Right lobe of liver (tissue), 6 donors: ENCODE measurements around the gene KAZN. TPM values are rescaled to one million over a fixed set of nuclear protein-coding genes. Genes with fewer than 3 reads are reported as not detected.

Experiments used
- ATAC-seq, 4 donors: fragments of 200-7000 bp; cut with Tn5 transposase; one replicate each; pipeline ENCODE4 v1.9.1; 2020; ENCODE audit warnings: mild to moderate bottlenecking in 4 of 4, moderate library complexity in 4 of 4
- DNase-seq, 3 donors: peaks; one replicate each; pipeline ENCODE4 v3.0.0-alpha.2; 2020
- H3K27ac ChIP-seq, 3 donors: fragments of 200-600 bp; one replicate each; pipeline ENCODE4 v1.8.0; 2022
- H3K27me3 ChIP-seq, 2 donors: fragments of 200-600 bp; one replicate each; pipeline ENCODE4 v1.8.0; 2022
- H3K36me3 ChIP-seq, 4 donors: fragments of 200-600 bp; sonication (generic) in 1 of 4; one replicate each; pipeline versions ENCODE4 v1.5.1 to v1.8.0; 2017 to 2022; ENCODE audit warnings: control low read depth in 1 of 4
- H3K4me1 ChIP-seq, 4 donors: fragments of 200-600 bp; sonication (generic) in 1 of 4; one replicate each; pipeline versions ENCODE4 v1.5.1 to v1.8.0; 2017 to 2022; ENCODE audit warnings: control low read depth in 1 of 4
- H3K4me3 ChIP-seq, 3 donors: fragments of 200-600 bp; one replicate each; pipeline ENCODE4 v1.8.0; 2022
- H3K9me3 ChIP-seq, 4 donors: fragments of 200-600 bp; sonication (generic) in 1 of 4; one replicate each; pipeline versions ENCODE4 v1.5.1 to v1.8.0; 2017 to 2022; ENCODE audit warnings: control low read depth in 1 of 4
- CTCF ChIP-seq, 4 donors: fragments of 200-600 bp in 3 of 4; fragments of 450-650 bp in 1 of 4; IDR thresholded peaks; one replicate each; pipeline versions ENCODE4 v1.5.1 to v1.8.0; 2016 to 2022; ENCODE audit warnings: antibody characterized with exemption in 4 of 4, mild to moderate bottlenecking in 2 of 4
- POLR2A ChIP-seq: fragments of 450-650 bp; IDR thresholded peaks from one replicate; pipeline ENCODE4 v1.6.1; 2017; ENCODE audit warnings: antibody characterized with exemption, mild to moderate bottlenecking
- WGBS: methylation state at CpG from one replicate; pipeline ENCODE4 v1.1.6; 2018; ENCODE audit warnings: low coverage, low lambda C conversion rate; ENCODE audit not compliant: insufficient coverage; ENCODE audit errors: missing lambda C conversion rate; 5-methylcytosine and 5-hydroxymethylcytosine counted together
- intact Hi-C, 2 donors: fragments of 100-400 bp; cut with DNase I; formaldehyde crosslinking; loops; one replicate each; pipeline versions ENCODE4 v1.11.2 to v1.14.1; 2022
- total RNA-seq, 6 experiments: library from RNA; depleted of rRNA in 2 of 6; stranded (reverse); fragments of >200 nt in 2 of 6; fragmentation: NEBNext Ultra II Directional in 3 of 6; extraction: Animal tissue kit (Norgen Biotek cat#: 25700) in 3 of 6; gene quantifications; one replicate each; pipeline versions ENCODE4 v1.1.0 to v1.2.4, GENCODE V29; 2016 to 2023
- donor health status: DM: no; HTN: yes; CAD: no.
- donor health status: DM: no; HTN: no; CAD: no.
- donor health status: DM: no; HTN: no; CAD: no.
- donor health status: DM: no; HTN: yes; CAD: no.
- donor health status: DM: no; HTN: yes; CAD: no.

Gene KAZN
- total RNA-seq, 6 experiments from 2014 or later: 1.5 to 7.2 (median 2.7) TPM

- no peak for ATAC-seq
- Histone ChIP-seq H3K4me1 (no peaks in the 10 kb centered on the region), H3K27ac (no peak overlapping the region), H3K4me3 (no peak overlapping the region), H3K9me3 (peaks cover 0 to 2% (median 0%) of the 10 kb centered on the region in 4 donors), H3K27me3 (no peaks in the 10 kb centered on the region), H3K36me3 (no peaks in the 10 kb centered on the region)
- intact Hi-C loops: no loop called here
- WGBS: 65% methylated on average over 4 of the region's 4 CpGs
- TF ChIP-seq CTCF (IDR thresholded peaks at IDR 0.05) (no peak), POLR2A (no peak)
- DNase-seq: no peak
Measured at GRCh38 chr1:14812189-14812588, 213.7 kb downstream of the KAZN start.

DNA sequence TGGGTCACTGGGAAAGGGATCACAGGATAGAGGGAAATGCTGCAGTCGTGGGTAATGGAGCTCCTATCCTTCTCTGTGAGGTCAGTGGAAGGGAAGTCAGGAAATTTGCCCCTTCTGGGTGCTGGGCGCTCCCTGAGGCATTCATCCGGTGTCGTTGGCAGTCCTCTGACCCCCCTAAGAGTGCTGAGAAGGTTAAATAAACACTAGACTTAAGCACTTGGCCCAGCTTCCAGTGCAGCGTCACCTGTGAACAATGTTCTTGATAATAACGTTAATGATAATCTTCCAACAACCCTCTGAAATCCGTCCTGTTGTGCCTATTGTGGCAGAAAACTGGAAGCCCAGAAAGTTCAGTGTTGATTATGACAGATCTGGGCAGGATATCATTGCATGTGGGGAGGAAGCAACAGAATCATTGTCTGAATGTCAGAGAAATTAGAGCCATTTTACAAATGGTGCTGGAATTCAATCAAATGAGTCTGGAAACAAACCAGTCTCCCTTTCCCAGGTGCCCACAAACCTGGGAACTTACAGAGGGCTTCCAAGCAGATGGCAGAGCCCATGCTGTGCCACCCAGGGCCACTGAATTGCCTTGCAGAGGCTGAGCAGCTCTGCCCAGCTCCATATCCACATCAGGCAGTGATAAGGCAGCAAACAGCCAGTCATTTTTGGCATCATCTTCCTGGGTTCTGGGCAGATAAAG, 216.8 kb downstream of the KAZN start:
- Histone ChIP-seq H3K9me3 (no peaks in the 10 kb centered on the region), H3K27ac (no peak overlapping the region), H3K4me1 (no peaks in the 10 kb centered on the region), H3K4me3 (no peak overlapping the region), H3K27me3 (no peaks in the 10 kb centered on the region), H3K36me3 (no peaks in the 10 kb centered on the region)
- TF ChIP-seq CTCF (IDR thresholded peaks at IDR 0.05): no peak
- TF ChIP-seq POLR2A: no peak
- peak in 2 of 4 donors; percentile 25 to 38 for ATAC-seq
- no peak for DNase-seq
- intact Hi-C loops: no loop called here
- 25% methylated on average over 4 of the region's 7 CpGs for WGBS

- no peaks in the 10 kb centered on the region for H3K9me3 ChIP-seq
- no peaks in the 10 kb centered on the region for H3K36me3 ChIP-seq
- TF ChIP-seq CTCF (IDR thresholded peaks at IDR 0.05): no peak
- TF ChIP-seq POLR2A: no peak
- no peak overlapping the region for H3K4me3 ChIP-seq
- H3K27ac ChIP-seq: no peak overlapping the region
- no peaks in the 10 kb centered on the region for H3K27me3 ChIP-seq
- H3K4me1 ChIP-seq: no peaks in the 10 kb centered on the region
- ATAC-seq: no peak
- DNase-seq: no peak
- 65% methylated on average over 8 of the region's 8 CpGs for whole genome bisulfite sequencing
- intact Hi-C loops: no loop called here
Measured at GRCh38 chr1:14817223-14818170, 219.0 kb downstream of the KAZN start.

DNA sequence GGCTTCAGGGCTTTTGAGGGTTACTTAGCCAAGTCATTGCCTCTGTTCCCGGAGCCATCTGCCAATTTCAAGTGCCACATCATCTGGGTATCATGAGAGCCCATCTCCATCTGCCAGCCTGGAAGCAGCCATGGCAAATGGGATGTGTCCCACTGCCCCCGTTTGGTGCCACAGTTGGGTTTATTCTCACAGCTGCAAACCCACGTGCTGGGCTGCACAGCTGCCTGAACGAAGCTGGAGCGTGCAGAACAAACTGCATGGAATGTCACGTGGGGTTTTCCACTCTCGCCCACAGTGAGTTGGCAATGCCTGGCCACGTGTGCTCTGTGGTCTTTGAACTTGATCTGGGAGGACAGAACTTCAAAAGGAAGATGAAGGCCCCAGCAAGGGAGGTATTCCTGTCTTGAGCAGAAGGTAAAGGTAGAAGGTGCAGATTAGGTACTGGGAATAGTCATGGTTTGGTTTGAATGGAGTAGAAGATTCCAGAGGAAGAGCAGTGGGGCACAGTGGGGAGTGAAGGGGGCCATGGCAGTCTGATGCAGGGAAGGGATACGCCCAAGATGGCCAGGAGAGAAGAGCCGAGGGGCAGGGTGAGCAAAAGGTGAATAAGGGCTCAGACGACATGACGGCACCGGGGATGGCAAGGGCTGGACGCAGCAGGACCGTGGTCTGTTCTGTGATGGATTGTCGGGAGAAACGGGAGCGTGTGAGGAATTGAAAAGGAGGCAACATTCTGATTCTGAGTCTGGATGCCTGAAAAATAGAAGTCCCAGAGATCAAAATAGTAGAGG, 222.0 kb downstream of the KAZN start:
- intact Hi-C loops: no loop called here
- no peak for ATAC-seq
- no peaks in the 10 kb centered on the region for H3K27me3 ChIP-seq
- H3K27ac ChIP-seq: no peak overlapping the region
- no peaks in the 10 kb centered on the region for H3K9me3 ChIP-seq
- no peak for TF ChIP-seq CTCF (IDR thresholded peaks at IDR 0.05)
- no peak for TF ChIP-seq POLR2A
- no peaks in the 10 kb centered on the region for H3K36me3 ChIP-seq
- no peak for DNase-seq
- no peaks in the 10 kb centered on the region for H3K4me1 ChIP-seq
- 46% methylated on average over 12 of the region's 18 CpGs for WGBS
- H3K4me3 ChIP-seq: no peak overlapping the region
